ENCODE measurements around the gene CAD.

- TF ChIP-seq, protein P1, sequence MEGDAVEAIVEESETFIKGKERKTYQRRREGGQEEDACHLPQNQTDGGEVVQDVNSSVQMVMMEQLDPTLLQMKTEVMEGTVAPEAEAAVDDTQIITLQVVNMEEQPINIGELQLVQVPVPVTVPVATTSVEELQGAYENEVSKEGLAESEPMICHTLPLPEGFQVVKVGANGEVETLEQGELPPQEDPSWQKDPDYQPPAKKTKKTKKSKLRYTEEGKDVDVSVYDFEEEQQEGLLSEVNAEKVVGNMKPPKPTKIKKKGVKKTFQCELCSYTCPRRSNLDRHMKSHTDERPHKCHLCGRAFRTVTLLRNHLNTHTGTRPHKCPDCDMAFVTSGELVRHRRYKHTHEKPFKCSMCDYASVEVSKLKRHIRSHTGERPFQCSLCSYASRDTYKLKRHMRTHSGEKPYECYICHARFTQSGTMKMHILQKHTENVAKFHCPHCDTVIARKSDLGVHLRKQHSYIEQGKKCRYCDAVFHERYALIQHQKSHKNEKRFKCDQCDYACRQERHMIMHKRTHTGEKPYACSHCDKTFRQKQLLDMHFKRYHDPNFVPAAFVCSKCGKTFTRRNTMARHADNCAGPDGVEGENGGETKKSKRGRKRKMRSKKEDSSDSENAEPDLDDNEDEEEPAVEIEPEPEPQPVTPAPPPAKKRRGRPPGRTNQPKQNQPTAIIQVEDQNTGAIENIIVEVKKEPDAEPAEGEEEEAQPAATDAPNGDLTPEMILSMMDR (IDR thresholded peaks at IDR 0.05) = no peak
- no peak for TF ChIP-seq POLR2A (IDR thresholded peaks at IDR 0.05)
These were observed 73.4 kb downstream of the CAD start for GRCh38 chr2:27290549-27290948.
